IPS DF 4.7 (cell line): ENCODE results near the gene FAM181A.

Experiments
- DNase-seq: peaks from one replicate; pipeline ENCODE4 v3.0.0-alpha.2; 2013; ENCODE audit warnings: low spot score; ENCODE audit errors: extremely low read depth

The FAM181A gene

DNA sequence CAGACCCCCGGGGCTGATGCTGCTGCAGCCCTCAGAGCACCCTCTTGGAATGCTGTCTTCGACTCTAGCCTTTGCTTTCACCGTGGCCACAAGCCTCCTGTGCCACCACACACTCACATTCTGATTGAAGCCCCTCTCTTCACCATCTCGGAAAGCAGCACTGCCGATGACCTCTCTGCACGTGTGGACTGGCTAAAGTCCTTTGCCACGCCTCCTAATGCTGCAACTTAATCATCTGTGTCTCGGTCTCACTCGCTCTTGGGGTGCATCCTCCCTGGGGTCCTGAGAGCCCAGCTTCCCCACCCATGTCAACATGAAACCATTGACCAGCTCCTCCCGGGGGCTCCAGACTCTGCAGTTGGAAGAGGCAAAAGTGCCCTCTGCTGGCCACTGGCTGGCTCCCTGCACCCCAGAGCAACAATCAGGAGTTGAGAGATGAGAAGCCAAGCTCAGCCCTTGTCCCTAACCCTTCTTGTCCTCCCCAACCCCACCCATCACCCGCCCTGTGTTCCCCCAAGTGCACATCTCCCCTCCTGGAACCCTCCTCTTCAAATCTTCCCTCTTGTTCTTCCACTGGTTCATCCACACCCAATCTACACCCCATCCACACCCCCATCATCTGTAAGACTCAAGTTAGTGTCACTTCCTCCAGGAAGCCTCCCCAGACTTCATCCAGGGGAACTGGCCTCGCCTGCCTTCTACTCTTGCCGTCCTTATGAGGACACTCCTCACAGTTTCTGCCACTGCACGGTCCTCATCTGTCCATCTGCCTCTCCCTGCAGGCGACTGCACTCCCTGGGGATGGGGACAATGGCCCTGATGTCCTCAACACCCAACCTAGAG, 23.6 kb upstream of the FAM181A start:
- DNase-seq: no peak

DNA sequence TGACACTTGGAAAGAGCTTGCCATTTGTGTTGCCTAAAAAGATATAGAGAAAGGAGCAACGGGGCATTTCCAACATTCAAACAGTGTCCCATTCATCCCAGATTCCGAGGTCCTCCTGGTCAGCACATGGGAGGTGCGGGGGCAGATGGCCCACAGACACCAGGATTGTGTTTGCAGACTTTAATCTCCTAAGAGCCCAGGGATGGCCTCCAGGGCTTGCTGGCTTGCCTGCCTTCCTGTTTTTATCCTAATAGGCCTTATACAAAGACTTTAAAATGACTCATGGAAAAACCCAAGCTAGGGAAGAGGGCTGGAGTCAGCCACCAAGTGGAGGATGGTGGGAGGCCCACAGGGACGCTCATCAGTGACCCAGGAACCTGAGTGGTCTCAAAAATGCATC, 21.5 kb upstream of the FAM181A start:
- DNase-seq: no peak

DNA sequence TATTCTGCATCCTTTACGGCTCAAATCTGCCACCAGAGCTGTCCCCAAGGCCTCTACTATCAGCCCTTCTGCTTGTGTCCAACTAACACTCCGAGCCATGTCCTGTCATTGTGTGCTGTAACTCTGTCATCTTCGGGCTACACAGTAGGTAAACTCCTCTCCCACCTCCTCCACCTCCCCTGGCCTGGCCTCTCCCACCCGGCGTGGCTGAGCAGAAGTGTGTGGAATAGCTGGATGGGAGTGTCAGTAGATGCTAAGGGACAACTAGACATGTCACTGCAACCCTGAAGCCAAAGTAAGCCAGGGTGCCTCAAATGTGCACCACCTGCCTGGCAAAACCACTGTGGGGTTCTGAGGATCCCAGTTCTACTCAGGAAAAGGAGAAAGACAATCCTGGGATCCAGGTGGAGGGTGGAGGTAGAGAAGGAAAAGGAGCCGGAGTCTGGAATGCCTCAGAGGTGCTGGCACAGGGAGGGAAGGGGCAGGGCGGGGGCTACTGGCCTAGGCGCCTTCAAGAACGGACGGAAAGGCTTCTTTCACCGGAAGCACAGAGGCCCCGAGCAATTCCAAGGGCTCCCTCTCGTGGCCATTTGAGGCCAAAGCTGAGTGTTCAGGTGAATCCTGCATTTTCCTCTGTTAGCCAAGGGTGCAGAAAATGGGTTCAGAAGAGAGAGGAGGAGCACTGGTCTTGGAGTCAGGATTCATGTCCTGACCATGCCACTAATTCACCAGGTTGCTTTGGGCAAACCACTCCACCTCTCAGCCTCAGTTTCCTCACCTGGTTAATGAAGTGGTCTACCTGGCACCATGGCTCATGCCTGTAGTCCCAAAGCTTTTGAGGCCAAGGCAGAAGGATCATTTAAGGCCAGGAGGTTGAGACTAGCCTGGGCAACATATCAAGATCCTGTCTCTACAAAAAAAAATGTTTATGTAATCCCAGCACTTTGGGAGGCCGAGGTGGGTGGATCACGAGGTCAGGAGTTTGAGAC, 20.5 kb upstream of the FAM181A start:
- peak; percentile 66 for DNase-seq

DNA sequence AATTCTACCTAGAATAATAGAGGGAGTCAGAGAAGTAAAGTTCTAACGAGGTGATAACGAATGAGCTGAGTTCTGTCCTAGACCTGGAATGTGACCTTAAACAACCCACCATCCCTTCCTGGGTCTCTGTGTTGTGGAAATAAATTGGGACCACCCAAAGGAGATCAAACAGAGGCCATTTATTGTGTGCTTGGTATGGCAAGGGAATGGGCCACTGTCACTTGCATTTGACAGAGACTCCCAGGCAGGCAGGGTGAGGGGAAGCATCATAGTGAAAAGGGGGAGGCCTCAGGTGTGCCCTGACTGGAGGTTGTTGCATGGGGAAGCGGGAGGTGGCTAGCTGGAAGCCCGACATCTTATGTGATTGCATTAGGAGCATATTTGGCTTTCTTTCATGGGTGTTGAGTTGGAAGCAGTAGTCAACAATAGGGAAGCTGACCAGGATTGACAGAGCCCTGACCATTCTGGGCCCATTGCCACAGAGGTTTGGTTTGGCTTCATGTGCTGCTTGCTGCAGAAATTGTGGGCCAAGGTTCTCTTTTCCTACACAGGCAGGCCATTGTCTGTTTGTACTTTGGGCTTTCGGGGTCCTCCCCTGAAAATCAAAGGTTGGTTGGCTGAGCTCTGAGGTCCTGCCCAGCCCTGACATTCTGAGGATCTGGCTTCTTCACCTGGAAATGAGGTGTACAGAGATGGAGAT, 17.6 kb upstream of the FAM181A start:
- DNase-seq: no peak

DNA sequence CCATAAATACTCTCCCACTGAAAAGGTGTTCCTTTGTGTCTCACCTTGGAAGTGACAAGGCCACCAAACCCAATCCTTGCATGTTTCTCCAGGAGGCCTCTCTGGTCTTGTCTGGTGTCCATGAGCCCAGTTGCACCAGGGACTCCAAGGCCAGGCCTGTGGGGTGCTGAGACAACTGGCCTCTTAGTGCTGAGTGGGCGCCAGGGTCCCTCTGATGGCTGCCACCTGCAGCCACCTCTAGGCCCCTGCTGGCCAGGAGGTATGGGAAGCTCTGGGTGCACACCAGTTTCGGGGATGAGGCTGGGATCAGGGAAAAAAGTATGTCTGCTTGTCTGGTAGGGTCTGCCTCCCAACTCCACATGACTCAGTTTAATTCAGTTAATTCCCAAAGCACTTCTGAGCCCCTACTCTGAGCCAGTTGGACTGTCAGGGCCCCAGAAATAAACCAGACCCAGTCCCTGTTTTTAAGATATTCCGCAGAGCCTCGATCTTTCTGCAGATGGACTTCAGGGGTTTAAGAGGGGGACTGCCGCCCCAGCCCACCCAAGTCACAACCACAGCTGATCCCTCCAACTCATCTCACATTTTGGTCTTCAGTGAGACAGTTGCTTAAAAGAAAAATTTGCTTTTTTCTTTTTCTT, 15.0 kb upstream of the FAM181A start:
- no peak for DNase-seq

DNA sequence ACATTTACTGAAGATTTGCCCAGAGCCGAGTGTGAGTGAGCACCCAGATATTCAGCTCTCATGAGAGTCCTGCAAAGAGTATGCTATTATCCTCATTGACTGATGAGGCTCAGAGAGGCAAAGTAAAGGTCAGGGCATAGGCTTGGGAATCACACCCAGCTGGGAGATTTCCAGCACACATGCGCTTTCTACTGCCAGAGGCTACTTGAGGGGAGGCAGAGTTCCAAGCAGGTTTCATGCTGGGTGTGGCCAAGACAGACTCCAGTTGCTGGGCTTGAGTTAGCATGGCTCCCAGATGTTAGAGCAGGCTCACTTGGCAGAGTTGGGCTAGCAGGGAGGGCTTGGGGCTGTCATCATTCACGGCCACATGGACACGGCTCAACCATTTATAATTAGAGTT, 14.4 kb upstream of the FAM181A start:
- DNase-seq: no peak

DNA sequence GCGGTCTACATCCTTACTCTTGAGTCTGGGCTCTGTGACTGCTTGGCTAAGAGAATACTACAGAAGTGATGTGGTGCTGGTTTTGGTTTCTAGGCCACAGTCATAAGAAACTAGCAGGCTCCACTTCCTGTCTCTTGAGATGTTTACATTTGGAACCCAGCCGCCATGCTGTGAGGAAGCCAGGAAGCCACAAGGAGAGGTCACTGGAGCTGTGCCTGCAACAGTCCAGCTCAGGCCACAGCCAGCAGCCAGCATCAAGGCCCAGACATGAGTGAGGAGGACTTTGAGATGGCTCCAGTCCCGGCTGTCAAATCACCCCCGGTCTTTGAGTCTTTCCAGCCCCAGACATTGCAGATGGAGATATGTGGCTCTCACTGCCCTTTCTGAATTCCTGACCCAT, 12.9 kb upstream of the FAM181A start:
- DNase-seq: no peak

DNA sequence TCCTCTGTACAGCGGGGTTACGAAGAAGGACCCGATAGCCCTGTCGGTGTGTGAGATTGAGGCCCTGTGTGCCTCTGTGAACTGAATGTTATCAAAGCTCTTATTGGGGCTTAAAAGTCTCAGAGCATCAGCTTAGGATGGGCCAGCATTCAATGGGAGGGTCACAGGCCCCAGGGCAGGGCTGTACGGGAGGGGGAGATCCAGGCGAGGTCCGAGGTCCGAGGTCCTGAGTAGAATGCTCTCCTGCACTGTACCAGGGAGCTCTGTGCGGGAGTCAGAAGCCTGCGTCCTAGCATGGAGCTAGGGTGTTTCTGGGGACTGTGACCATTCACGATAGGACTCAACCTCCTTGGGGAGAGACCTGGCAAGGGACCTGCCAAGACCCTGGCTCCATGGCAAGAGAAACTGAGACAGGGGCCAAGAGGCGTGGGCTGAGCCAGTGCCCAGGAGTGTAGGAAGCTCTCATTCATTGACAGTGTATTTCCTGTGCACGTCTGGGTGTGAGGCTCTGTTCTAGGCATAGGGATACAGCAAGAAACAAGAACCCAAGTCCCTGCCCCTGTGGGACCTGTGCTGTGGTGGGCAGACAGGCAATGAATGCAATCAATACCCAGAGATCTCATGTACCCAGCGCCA, 12.0 kb upstream of the FAM181A start:
- DNase-seq: no peak

DNA sequence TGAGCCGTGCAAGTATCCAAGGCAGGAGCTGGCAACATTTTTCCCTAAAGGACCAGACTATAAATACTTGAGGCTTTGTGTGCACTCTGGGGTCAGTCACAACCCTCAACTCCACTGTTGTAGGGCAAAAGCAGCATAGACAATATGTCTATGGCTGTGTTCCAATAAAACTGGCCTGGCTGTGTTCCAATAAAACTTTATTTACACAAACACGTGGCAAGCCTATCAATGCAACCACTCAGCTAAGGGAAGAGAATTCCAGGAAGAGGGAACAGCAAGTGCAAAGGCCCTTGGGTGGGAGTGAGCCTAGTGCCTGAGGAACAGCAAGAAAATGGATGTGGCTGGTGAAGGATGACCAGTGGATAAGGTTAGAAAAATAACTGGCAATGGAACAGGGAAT, 11.3 kb upstream of the FAM181A start:
- DNase-seq: no peak

DNA sequence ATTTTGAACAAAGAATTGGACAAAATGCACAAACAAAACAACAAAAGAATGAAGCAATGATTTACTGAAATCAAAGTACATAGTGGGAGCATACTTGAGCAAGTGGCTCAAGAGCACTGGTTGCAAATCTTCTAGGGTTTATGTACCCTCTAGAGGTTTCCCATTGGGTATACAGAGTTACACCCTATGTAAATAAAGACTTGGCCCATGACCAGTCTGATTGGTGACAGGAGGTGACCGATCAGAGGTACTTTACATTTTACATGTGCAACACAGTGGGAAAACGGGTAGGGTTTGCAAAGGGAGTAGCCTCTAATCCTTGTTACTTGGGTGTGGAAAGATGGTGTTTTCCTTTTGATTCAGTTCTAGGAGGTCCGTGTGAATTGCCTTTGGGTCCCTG, 10.6 kb upstream of the FAM181A start:
- DNase-seq: no peak

DNA sequence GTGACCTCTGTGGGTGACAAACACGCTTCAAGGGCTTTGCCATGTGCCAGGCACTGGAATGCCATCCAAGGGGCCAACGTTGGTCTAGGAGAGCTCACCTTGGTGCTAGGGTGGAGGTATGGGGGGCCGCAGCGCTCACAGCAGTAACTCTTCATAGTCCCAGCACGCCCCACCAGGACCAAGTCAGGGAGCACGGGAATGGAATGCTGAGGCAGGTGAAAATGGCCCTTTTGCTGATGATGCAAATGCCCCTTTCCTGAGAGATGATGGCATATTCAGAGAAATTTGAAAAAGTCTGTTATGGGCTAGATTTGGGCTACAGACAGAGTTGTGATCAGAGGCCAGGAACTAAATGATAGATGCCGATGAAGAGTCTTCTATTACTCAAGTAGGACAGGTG, 10.0 kb upstream of the FAM181A start:
- DNase-seq: no peak

DNA sequence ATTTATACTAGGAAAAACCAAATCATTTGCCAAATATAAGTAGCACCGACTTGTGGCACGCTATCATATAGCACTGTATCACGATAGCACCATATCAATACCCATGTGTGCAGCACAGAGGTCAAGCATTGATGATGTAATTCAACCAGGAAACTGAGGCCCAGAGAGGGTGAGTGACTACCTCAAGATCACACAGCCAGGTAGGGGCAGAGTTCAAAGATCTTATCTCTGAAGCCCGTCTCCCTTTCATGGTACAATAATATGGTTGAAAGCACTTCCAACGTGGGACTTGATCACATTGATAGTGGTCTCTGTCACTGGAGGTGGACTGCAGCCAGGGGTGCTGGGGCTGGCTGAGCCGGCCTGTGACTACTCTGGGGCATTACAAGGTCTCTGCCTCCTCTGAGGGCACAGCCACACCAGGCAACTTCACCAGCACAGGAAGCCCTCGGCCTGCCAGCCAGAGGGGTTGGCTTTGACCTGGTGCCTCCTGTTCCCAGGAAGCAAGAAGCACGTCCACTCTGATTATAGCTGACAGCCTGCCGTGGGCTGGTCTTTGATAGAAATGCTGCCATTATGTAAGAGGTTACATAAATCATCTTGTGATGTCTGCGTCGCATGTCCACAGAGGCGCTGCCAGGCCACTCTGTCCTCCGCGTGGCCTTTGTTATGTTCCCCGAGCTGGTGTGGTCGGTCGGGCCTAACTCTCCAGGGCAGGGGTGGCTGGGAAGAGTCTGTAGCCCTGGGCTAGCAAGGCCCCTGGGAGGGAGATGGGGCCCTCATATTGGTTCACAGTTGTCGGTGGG, 5.9 kb upstream of the FAM181A start:
- DNase-seq: no peak

DNA sequence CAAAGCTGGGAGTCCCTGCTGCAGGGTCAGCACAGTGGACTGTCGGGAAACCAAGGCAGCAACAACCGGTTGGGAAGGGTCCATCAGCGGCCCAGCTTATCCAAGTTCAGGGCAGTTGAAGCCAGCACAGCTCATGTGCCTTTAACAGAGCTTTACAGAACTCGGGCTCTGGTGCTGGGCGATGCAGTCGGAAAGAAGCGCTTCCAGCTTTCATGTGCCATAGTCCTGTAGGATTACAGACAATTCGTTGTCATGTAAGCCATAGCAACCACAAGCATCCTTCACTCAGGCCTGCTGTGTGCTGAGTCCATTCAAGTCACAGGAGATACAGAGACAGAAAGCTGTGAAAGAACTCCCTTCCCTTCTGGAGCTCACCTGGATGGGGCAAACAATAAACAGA, 3.5 kb upstream of the FAM181A start:
- no peak for DNase-seq

DNA sequence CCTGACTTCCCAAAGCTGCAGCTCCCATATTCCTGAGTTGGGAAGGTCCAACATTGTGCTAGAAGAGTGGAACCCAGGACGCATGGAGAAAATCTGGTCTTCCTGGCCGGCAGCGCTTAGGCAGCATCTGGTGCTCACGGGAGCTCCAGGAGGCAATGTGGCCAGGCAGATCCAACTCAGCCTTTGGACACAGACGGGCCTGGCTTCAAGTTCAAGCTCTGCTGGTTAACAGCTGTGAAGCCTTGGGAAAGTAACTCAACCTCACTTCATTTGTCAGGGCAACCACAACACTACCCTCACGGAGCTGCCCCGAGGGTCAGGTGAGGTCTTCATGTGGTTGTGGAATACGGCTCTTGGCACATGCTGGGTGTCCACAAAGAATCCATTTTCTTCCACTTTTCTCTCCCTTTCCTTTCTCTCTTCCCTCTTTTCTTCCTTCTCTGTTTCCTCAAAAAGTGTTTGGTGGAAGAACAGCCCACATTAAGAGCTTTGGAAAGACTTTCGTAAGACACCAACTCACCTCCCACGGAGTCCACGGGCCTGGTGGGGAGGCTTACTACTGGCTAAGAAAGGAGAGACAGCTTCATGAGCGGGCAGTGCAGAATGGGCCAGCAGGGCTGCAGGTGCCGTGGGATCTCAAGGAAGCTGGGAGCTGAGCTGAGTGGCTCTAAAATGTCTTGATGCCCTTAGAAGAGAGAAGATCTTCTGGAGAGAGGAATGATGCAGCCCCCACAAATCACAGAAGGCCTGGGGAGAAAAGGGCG, 2.4 kb upstream of the FAM181A start:
- DNase-seq: no peak

DNA sequence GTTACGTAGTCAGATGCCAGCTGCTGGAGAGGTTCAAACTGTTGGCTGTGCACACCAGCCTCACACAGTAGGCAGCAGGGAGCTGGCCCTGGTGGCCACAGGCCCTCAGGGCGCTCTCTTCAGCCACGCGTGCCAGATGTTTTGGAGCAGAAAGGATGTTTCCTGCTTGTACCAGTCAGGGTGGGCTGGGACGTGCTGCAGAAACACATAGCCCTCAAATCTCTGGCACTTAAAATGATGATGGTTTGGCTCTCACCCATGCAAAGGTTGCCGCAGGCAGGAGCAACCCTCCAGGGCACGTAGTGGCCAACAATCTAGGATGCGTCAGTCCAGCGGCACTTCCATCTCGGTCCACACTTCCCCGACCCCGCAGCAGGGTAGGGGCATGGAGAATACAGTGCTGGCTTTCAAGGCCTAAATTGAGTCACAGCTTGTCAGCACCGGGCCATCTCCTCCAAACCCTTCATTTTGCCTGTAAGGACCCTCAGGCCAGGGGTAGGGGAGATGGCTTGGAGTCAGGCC, 1.7 kb upstream of the FAM181A start:
- DNase-seq: no peak

DNA sequence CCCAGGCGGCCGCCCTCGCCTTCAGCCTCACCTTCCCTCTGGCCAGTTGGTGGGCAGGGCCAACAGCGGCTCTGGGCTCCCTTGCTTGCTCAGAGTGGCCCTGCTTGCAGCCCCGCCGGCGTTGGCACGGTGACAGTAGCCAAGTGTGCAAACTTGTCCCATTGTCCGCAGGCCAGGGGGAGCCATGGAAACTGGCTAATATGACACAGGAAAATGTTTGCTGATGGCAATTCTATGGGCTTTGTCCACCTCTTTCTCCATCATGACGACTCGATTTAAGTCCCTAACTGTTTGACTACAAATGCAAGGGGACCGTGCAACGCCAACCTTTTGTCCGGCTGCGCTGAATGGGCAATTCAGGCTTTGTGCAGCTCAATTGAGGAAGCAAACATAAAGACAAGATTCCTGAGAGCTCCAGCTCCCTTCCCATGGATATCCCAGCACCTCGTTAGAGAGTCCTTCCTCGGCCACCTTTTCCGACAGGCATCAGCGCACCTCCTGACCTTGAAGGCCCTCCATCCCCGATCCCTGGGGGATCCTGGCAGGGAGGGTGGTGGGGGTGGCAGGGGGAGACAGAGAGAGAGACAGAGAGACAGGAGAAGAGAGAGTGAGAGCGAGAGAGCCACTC, 785 bp upstream of the FAM181A start:
- no peak for DNase-seq

DNA sequence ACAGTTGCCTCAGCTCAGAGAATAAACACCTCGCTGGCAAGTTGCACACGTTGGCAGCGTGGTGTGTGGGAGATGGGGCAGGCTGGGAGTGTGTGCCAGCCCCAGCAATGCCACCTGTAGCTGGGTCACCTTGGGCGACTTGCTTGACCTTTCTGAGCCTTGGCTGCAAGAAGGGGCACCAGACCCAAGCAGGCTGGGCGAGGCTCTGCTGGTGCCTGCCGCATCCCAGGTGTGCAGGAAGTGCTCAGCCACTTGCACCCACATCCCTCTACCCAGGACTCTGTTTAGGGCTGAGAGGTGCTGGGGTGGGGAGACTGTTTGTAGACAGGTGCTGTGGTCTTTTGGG, 629 bp downstream of the FAM181A start:
- no peak for DNase-seq

DNA sequence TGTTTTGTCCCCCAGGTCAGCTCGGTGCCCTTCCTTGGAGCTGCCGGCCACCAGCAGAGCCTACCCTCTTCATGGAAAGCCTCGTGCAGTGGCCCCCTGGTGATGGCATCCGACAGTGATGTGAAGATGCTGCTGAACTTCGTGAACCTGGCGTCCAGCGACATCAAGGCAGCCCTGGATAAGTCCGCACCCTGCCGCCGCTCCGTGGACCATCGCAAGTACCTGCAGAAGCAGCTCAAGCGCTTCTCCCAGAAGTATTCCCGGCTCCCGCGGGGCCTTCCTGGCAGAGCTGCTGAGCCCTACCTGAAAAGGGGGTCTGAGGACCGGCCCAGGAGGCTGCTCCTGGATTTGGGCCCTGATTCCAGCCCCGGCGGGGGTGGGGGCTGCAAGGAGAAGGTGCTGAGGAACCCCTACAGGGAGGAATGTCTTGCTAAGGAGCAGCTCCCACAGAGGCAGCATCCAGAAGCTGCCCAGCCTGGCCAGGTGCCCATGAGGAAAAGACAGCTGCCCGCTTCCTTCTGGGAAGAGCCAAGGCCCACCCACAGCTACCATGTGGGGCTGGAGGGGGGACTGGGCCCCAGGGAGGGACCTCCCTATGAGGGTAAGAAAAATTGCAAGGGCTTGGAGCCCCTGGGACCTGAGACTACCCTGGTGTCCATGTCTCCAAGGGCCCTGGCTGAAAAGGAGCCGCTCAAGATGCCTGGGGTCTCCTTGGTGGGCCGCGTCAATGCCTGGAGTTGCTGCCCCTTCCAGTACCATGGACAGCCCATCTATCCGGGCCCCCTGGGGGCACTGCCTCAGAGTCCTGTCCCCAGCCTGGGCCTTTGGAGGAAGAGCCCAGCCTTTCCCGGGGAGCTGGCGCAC, 1.3 kb downstream of the FAM181A start:
- DNase-seq: no peak
